ENCODE results near the gene CDHR5.

- TF ChIP-seq POLR2A (IDR thresholded peaks at IDR 0.05) (no peak), CTCF (IDR thresholded peaks at IDR 0.05) (no peak)
Measured at GRCh38 chr11:625636-626268, 997 bp upstream of the CDHR5 start.

Measured in breast epithelium (tissue), 3 donors.